HEK293 (cell line): ENCODE data around the gene CHN1.

Source experiments
- HOXA7 ChIP-seq: sonication (generic); formaldehyde crosslinking; IDR thresholded peaks from 2 replicates; pipeline ENCODE4 v1.8.1; 2022; ENCODE audit warnings: missing genetic modification reagents, borderline replicate concordance
- ZNF24 ChIP-seq: fragments of 450-650 bp; formaldehyde crosslinking; IDR thresholded peaks from 2 replicates; pipeline ENCODE4 v1.5.1; 2016; ENCODE audit warnings: missing biosample characterization, missing genetic modification characterization
- TF ChIP-seq, protein P1 (sequence below): fragments of 450-650 bp; formaldehyde crosslinking; IDR thresholded peaks from 2 replicates; pipeline ENCODE4 v1.5.1; 2016; ENCODE audit warnings: missing biosample characterization, missing genetic modification characterization
- TF ChIP-seq, protein P2 (sequence below): fragments of 450-650 bp; formaldehyde crosslinking; conservative IDR thresholded peaks from 2 replicates; pipeline ENCODE4 v1.5.1; 2016; ENCODE audit warnings: low read depth, missing biosample characterization, missing genetic modification characterization

DNA sequence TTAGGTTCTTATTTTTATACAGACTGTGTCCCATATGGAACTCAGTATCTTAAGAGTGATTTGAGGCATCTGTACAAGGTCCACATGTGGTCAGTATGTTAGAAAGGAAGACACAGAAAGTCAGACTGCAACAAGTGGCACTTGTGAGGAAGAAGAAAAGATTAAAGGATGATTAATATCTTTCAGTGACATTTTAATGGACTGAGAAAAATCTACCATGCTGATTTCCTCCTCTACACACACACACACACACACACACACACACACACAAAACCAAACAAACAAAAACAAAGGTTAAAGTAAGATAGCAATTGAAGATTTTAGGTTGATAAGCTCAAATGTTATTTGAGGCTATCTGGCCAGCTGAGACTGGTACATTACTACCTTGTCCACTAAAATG, 146.4 kb downstream of the CHN1 start:
- TF ChIP-seq, protein P1, sequence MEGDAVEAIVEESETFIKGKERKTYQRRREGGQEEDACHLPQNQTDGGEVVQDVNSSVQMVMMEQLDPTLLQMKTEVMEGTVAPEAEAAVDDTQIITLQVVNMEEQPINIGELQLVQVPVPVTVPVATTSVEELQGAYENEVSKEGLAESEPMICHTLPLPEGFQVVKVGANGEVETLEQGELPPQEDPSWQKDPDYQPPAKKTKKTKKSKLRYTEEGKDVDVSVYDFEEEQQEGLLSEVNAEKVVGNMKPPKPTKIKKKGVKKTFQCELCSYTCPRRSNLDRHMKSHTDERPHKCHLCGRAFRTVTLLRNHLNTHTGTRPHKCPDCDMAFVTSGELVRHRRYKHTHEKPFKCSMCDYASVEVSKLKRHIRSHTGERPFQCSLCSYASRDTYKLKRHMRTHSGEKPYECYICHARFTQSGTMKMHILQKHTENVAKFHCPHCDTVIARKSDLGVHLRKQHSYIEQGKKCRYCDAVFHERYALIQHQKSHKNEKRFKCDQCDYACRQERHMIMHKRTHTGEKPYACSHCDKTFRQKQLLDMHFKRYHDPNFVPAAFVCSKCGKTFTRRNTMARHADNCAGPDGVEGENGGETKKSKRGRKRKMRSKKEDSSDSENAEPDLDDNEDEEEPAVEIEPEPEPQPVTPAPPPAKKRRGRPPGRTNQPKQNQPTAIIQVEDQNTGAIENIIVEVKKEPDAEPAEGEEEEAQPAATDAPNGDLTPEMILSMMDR (tag by site-specific recombination), result no peak
- TF ChIP-seq ZNF24 (no peak), HOXA7 (CRISPR knock-in tag) (no peak)
- TF ChIP-seq, protein P2, sequence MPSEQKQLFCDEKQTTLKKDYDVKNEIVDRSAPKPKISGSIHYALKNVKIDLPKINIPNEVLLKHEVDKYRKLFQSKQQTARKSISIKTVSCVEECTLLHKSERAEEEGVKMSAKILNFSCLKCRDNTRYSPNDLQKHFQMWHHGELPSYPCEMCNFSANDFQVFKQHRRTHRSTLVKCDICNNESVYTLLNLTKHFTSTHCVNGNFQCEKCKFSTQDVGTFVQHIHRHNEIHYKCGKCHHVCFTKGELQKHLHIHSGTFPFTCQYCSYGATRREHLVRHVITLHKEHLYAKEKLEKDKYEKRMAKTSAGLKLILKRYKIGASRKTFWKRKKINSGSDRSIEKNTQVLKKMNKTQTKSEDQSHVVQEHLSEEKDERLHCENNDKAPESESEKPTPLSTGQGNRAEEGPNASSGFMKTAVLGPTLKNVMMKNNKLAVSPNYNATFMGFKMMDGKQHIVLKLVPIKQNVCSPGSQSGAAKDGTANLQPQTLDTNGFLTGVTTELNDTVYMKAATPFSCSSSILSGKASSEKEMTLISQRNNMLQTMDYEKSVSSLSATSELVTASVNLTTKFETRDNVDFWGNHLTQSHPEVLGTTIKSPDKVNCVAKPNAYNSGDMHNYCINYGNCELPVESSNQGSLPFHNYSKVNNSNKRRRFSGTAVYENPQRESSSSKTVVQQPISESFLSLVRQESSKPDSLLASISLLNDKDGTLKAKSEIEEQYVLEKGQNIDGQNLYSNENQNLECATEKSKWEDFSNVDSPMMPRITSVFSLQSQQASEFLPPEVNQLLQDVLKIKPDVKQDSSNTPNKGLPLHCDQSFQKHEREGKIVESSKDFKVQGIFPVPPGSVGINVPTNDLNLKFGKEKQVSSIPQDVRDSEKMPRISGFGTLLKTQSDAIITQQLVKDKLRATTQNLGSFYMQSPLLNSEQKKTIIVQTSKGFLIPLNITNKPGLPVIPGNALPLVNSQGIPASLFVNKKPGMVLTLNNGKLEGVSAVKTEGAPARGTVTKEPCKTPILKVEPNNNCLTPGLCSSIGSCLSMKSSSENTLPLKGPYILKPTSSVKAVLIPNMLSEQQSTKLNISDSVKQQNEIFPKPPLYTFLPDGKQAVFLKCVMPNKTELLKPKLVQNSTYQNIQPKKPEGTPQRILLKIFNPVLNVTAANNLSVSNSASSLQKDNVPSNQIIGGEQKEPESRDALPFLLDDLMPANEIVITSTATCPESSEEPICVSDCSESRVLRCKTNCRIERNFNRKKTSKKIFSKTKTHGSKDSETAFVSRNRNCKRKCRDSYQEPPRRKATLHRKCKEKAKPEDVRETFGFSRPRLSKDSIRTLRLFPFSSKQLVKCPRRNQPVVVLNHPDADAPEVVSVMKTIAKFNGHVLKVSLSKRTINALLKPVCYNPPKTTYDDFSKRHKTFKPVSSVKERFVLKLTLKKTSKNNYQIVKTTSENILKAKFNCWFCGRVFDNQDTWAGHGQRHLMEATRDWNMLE, result no peak
